ENCODE results near the gene TDP1.
A peak's percentile ranks its signal among the peaks of the same experiment; 100 is the strongest.

The TDP1 gene

DNA sequence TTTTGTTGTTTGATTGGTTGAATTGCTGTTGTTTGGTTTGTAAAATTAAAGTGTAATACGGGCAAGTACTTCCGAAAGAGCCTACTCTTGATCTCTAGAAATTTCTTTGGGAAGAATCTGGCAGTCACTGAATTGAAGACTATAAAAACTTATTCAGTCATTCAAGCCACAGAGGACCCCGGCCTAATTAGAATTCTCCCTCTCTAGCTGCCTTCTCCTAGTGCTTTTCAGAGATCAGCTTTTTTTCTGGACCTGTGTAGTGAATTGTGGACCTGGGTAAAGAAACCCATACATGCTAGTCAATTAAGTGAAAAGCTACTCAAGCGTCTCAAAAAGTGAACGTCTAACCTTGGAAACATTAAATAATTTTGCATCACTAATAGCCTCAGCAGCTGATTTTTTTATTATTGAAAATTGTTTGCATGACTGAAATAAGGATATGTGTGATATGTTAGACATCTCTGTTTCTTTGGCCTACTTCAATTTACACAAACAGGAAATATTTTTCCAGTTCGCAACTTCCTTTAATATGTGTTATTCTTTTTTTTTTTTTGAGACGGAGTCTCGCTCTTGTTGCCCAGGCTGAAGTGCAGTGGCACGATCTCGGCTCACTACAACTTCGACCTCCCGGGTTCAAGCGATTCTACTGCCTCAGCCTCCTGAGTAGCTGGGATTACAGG lies 28.4 kb upstream of the TDP1 start:
- Histone ChIP-seq H3K4me2 (ENCODE audit: insufficient read depth, low read length) (no peak overlapping the region), H3K4me1 (ENCODE audit: insufficient read depth, low read length) (no peaks in the 10 kb centered on the region), H3K27ac (ENCODE audit: low read length) (no peak overlapping the region), H3K9ac (ENCODE audit: low read depth, low read length) (no peak overlapping the region), H3K36me3 (ENCODE audit: insufficient read depth, low read length) (peaks cover 3% of the 10 kb centered on the region), H3K27me3 (ENCODE audit: insufficient read depth, low read length, poor library complexity) (no peaks in the 10 kb centered on the region), H2AFZ (ENCODE audit: low read depth, low read length) (no peak overlapping the region), H3K79me2 (ENCODE audit: insufficient read depth, low read length) (no peaks in the 10 kb centered on the region), H3K9me3 (ENCODE audit: insufficient read depth, low read length, severe bottlenecking) (no peaks in the 10 kb centered on the region), H4K20me1 (ENCODE audit: insufficient read depth, low read length) (no peaks in the 10 kb centered on the region), H3K4me3 (ENCODE audit: low read depth in 1 of 2, low read length in 2 of 2) (no peak overlapping the region)
- DNase-seq (no peak), ATAC-seq (ENCODE audit: insufficient read depth, low read depth) (no peak)
- no peak for TF ChIP-seq CTCF (IDR thresholded peaks at IDR 0.05; ENCODE audit: borderline replicate concordance, extremely low read depth, low read length, poor library complexity, severe bottlenecking)
- TF ChIP-seq EZH2 (IDR thresholded peaks at IDR 0.05; ENCODE audit: borderline replicate concordance, low read depth, low read length, severe bottlenecking) = no peak

DNA sequence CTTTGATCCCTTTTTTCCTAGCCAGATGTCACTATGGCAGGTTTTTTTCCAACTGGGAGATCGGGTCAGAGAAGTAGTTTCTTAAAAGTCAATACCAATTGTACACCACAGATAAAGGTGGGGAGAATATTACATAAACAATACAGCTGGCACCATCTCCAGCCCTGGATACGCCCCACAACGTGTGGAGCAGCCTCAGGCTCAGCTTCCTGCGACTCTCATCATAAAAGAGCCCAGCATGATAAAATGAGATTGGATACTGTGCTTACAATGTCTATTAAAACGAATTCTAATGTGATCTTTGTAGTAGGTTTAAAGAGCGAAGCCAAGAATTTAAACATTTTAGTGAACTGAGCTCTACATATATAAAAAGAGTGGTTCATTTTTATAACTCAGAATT lies 22.7 kb upstream of the TDP1 start:
- TF ChIP-seq EZH2 (IDR thresholded peaks at IDR 0.05; ENCODE audit: borderline replicate concordance, low read depth, low read length, severe bottlenecking) (no peak), CTCF (IDR thresholded peaks at IDR 0.05; ENCODE audit: borderline replicate concordance, extremely low read depth, low read length, poor library complexity, severe bottlenecking) (no peak)
- Histone ChIP-seq H3K79me2 (ENCODE audit: insufficient read depth, low read length) (no peaks in the 10 kb centered on the region), H3K27me3 (ENCODE audit: insufficient read depth, low read length, poor library complexity) (no peaks in the 10 kb centered on the region), H3K9ac (ENCODE audit: low read depth, low read length) (no peak overlapping the region), H3K36me3 (ENCODE audit: insufficient read depth, low read length) (peaks cover 3% of the 10 kb centered on the region), H4K20me1 (ENCODE audit: insufficient read depth, low read length) (no peaks in the 10 kb centered on the region), H3K4me3 (ENCODE audit: low read depth in 1 of 2, low read length in 2 of 2) (no peak overlapping the region), H2AFZ (ENCODE audit: low read depth, low read length) (no peak overlapping the region), H3K4me2 (ENCODE audit: insufficient read depth, low read length) (no peak overlapping the region), H3K4me1 (ENCODE audit: insufficient read depth, low read length) (no peaks in the 10 kb centered on the region), H3K27ac (ENCODE audit: low read length) (no peak overlapping the region), H3K9me3 (ENCODE audit: insufficient read depth, low read length, severe bottlenecking) (no peaks in the 10 kb centered on the region)
- DNase-seq (no peak), ATAC-seq (ENCODE audit: insufficient read depth, low read depth) (no peak)

- DNase-seq (no peak), ATAC-seq (ENCODE audit: insufficient read depth, low read depth) (no peak)
- Histone ChIP-seq H3K36me3 (ENCODE audit: insufficient read depth, low read length) (no peaks in the 10 kb centered on the region; the same call in 1 of the 2 replicates), H4K20me1 (ENCODE audit: insufficient read depth, low read length) (no peaks in the 10 kb centered on the region), H3K79me2 (ENCODE audit: insufficient read depth, low read length) (no peaks in the 10 kb centered on the region), H3K4me1 (ENCODE audit: insufficient read depth, low read length) (no peaks in the 10 kb centered on the region), H3K4me2 (ENCODE audit: insufficient read depth, low read length) (no peak overlapping the region), H3K9ac (ENCODE audit: low read depth, low read length) (no peak overlapping the region), H3K4me3 (ENCODE audit: low read depth in 1 of 2, low read length in 2 of 2) (no peak overlapping the region), H3K27ac (ENCODE audit: low read length) (no peak overlapping the region), H3K9me3 (ENCODE audit: insufficient read depth, low read length, severe bottlenecking) (no peaks in the 10 kb centered on the region), H3K27me3 (ENCODE audit: insufficient read depth, low read length, poor library complexity) (no peaks in the 10 kb centered on the region), H2AFZ (ENCODE audit: low read depth, low read length) (no peak overlapping the region)
- TF ChIP-seq CTCF (IDR thresholded peaks at IDR 0.05; ENCODE audit: borderline replicate concordance, extremely low read depth, low read length, poor library complexity, severe bottlenecking) (peak; percentile 21), EZH2 (IDR thresholded peaks at IDR 0.05; ENCODE audit: borderline replicate concordance, low read depth, low read length, severe bottlenecking) (no peak)
Observed at GRCh38 chr14:89936654-89937185, 19.0 kb upstream of the TDP1 start.
